Head of caudate nucleus (tissue), 42 donors: ENCODE data around the gene FER1L5.
A peak's percentile ranks its signal among the peaks of the same experiment; 100 is the strongest.

Source experiments
- DNase-seq, 42 donors: peaks; one replicate each; pipeline versions ENCODE4 v3.0.0 to v3.0.0-alpha.2; 2020 to 2021; ENCODE audit warnings: mixed read lengths in 7 of 42
- intact Hi-C: fragments of 100-400 bp; cut with DNase I; formaldehyde crosslinking; loops from one replicate; pipeline ENCODE4 v1.15.0; 2022

The FER1L5 gene

GRCh38 chr2:96692094-96692971, 49.8 kb downstream of the FER1L5 start:
- DNase-seq = peak in 1 of 42 donors; percentile 12
- intact Hi-C loops = no loop called here

GRCh38 chr2:96693286-96694200, 51.0 kb downstream of the FER1L5 start:
- no peak for DNase-seq
- intact Hi-C loops = no loop called here

DNA sequence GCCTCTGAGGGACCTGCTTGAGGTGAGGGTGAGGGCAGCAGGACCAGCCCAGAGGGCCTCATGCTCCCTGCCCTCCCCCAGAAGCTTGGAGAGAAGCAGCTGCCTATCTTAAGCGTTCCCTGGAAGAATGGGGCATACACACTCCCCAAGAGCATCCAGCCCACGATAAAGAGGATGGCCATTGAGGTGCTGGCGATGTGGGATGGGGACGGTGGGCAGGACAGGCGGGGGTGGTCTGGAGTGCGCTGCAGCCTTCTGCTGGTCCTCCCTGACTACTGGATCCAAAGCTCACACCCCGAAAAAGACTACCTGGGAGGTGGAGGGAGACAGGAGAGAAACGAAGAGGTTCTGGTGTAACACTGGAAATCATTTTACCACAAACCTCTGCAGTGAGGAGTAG, 51.7 kb downstream of the FER1L5 start:
- intact Hi-C loops = no loop called here
- DNase-seq = no peak

DNA sequence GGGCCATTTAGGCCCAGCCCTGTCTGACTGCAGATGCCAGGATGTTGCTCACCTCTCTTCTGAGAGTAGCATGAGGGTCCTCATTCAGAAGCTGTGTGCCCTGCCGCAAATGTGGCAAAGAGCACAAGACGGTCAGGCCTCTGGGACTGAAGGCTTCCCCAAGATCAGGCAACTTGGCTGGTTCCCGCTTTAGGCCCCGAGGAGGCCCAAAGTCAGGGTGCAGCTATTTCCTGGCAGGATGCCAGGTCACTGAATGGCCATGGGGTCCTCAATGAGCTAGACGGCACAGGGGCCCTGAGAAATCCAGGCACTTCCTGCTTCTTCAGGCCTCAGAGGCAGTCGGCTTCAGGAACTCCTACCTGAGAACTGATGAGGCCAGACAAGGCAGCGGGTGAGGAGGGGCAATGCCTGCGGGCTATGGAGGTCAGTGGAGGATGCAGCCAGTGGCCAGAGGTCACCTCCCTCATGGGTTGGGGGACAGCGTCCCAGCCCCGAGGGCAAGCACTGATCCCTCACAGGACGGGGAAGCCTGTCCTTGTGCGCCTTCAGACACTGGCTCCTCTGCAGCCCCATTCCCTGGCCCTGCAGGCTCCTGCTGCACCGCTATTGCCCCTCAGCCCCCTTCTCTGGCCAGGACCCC, 52.4 kb downstream of the FER1L5 start:
- no peak for DNase-seq

GRCh38 chr2:96695602-96696001, 53.0 kb downstream of the FER1L5 start:
- DNase-seq = no peak
- intact Hi-C loops = no loop called here

More for the DNA sequence above, 52.4 kb downstream of the FER1L5 start:
- intact Hi-C loops = no loop called here

GRCh38 chr2:96697476-96697875, 54.9 kb downstream of the FER1L5 start:
- intact Hi-C loops = no loop called here
- no peak for DNase-seq

DNA sequence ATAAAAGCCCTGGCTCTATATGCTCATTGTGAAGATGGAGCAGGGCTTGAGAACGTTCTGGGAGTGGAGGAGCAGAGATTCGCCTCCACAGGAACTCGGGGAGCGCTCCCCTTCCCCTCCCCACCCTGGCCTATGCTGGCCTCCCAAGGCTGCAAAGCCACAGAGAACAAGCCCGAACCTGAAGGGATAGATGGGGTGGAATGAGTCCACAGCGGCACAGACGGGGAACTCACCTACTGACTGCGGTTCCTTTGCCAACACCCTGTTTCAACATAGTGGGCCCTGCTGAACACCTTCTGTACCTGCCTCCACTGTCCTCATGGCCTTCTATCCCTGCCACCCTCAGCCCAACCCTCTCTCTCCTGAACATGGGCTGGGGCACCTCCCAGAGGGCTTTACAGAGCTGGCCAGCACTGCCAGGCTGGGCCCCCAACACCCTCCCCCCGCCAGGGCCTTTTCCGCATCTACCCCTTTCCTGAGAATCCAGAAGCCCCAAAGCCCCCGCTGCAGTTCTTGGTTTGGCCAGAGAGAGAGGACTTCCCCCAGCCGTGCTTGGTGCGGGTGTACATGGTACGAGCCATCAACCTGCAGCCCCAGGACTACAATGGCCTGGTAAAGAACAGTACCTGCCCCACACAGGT, 55.8 kb downstream of the FER1L5 start:
- no peak for DNase-seq
- intact Hi-C loops = no loop called here

DNA sequence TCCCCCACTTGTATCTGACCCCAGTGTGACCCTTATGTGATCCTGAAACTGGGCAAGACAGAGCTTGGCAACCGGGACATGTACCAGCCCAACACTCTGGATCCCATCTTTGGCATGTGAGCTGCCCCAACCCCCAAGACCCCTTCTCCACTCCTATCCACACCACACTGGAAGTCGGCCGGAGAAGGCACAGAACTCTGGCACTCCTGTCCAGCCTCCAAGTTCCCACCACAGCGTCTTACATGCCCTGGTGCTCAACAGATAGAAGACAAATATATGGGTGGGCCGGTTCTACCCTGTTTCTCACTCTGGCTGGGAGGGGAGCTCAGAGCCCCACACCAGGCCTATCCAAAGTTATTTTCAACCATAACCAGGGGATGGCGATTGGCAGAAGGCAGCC, 56.5 kb downstream of the FER1L5 start:
- DNase-seq = no peak
- intact Hi-C loops = no loop called here

GRCh38 chr2:96699621-96700020, 57.1 kb downstream of the FER1L5 start:
- intact Hi-C loops = no loop called here

DNA sequence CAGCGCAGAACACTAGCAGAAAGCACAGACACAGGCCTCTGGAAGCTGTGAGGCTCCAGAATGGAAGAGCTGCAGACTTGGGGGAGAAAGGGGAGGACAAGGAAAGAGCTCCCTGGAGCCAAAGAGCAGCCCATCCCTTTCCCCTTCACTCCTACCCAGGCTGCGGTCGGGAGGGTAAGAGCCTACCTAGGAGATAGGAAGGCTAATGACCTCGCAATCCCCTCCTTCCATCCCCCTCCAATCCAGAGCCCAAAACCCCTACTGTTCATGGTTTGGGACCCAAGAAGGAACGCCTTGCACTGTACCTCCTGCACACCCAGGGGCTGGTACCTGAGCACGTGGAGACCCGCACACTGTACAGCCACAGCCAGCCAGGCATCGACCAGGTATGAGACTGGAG, 57.5 kb downstream of the FER1L5 start:
- DNase-seq = no peak

More at GRCh38 chr2:96699621-96700020, 57.1 kb downstream of the FER1L5 start:
- no peak for DNase-seq

DNA sequence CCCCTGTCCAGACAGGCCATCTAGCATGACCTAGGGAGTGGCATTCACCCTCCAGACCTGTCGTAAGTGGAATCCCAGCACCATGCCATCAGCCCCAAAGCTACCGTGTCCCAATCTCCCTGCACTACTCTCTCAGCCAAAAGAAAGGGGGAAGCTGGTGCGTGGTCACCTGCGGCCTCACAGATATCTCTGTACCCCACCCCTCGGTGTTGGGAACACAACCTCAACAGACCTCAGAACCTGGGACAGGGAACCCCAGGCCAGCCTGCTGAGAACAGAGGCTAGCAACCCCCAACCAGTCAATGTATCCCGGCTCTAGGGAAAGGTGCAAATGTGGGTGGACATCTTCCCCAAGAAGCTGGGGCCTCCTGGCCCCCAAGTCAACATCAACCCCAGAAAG, 59.1 kb downstream of the FER1L5 start:
- DNase-seq = no peak
- intact Hi-C loops = no loop called here

More for the DNA sequence above, 57.5 kb downstream of the FER1L5 start:
- intact Hi-C loops = no loop called here

GRCh38 chr2:96702098-96702785, 59.7 kb downstream of the FER1L5 start:
- no peak for DNase-seq
- intact Hi-C loops = no loop called here

- intact Hi-C loops = no loop called here
- no peak for DNase-seq
Measured at GRCh38 chr2:96703021-96703751, 60.6 kb downstream of the FER1L5 start.

DNA sequence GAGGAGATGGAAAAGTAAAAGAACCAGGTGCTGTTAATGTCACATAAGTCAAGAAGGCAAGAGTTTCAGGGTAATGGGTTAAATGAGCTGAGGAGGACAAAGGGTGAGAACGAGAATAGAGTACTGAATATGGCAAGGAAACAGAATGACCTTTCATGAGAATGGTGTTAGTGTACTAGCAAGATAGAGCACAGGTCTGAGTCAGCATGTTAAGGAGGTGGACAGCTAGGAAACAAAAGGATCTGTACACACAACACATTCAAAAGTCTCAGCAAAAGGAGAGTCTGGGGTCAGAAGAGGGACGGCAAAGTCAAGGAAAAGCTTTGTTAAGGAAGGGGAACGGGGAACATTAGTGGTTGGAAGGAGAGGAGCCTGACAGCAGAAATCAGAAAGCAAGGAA, 68.4 kb downstream of the FER1L5 start:
- intact Hi-C loops = no loop called here
- DNase-seq = no peak

GRCh38 chr2:96715658-96716057, 73.1 kb downstream of the FER1L5 start:
- DNase-seq = no peak
- intact Hi-C loops = no loop called here

- no peak for DNase-seq
- intact Hi-C loops = no loop called here
Measured at GRCh38 chr2:96716388-96716787, 73.8 kb downstream of the FER1L5 start.

DNA sequence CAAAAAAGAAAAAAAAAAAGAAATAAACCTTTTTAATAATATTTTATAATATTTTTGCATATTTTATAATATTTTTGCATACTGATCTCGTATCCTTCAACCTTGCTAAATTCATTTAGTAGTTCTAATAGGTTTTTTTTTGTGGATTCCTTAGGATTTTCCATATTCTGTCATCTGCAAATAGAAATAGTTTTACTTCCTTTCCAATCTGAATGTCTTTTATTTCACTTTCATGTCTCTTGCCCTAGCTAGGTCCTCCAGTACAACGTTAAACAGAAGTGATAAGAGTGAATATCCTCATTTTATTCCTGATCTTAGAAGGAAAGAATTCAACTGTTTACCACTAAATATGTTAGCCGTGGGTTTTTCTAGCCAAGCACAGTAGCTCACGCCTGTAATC, 83.6 kb downstream of the FER1L5 start:
- intact Hi-C loops = no loop called here
- DNase-seq = no peak

- DNase-seq = no peak
- intact Hi-C loops = no loop called here
Measured at GRCh38 chr2:96727431-96727830, 84.9 kb downstream of the FER1L5 start.
